ENCODE measurements around the gene CHRND. TPM values are rescaled to one million over a fixed set of nuclear protein-coding genes. Genes with fewer than 3 reads are reported as not detected.

Gene CHRND
- total and polyA plus RNA-seq, 5 donors: 0.09 to 0.53 TPM; not detected in 3

- H3K4me1 ChIP-seq (ENCODE audit: control insufficient read depth, insufficient read depth, low read length): no peaks in the 10 kb centered on the region
- no peak overlapping the region for H3K27ac ChIP-seq (ENCODE audit: low read length)
- DNase-seq: peak in 1 of 3 donors; percentile 25
- H3K4me3 ChIP-seq (ENCODE audit: low read length): no peak overlapping the region
- ATAC-seq: no peak
- no peaks in the 10 kb centered on the region for H3K27me3 ChIP-seq (ENCODE audit: control insufficient read depth, insufficient read depth)
- intact Hi-C loops (cut with DNase I): no loop called here
- no peaks in the 10 kb centered on the region for H3K9me3 ChIP-seq (ENCODE audit: control insufficient read depth, low read length)
- 92% methylated on average over 10 of the region's 10 CpGs for WGBS
Measured at GRCh38 chr2:232483311-232483922, 42.5 kb upstream of the CHRND start.

- Histone ChIP-seq H3K9me3 (ENCODE audit: control insufficient read depth, low read length) (no peaks in the 10 kb centered on the region), H3K4me1 (ENCODE audit: control insufficient read depth, insufficient read depth, low read length) (no peaks in the 10 kb centered on the region), H3K4me3 (ENCODE audit: low read length) (no peak overlapping the region), H3K27me3 (ENCODE audit: control insufficient read depth, insufficient read depth) (no peaks in the 10 kb centered on the region), H3K27ac (ENCODE audit: low read length) (no peak overlapping the region)
- intact Hi-C loops (cut with DNase I): no loop called here
- ATAC-seq (no peak), DNase-seq (no peak)
- WGBS: 89% methylated on average over 19 of the region's 19 CpGs
Measured at GRCh38 chr2:232483923-232484627, 41.9 kb upstream of the CHRND start.

GRCh38 chr2:232484628-232485347 lies 41.2 kb upstream of the CHRND start:
- peak in 1 of 3 donors; percentile 17 for DNase-seq

GRCh38 chr2:232485348-232485756 lies 40.6 kb upstream of the CHRND start:
- no peak for ATAC-seq
- DNase-seq: peak in 1 of 3 donors; percentile 24
- WGBS: 8% methylated on average over 22 of the region's 22 CpGs
- intact Hi-C loops (cut with DNase I): no loop called here
- Histone ChIP-seq H3K9me3 (ENCODE audit: control insufficient read depth, low read length) (no peaks in the 10 kb centered on the region), H3K27me3 (ENCODE audit: control insufficient read depth, insufficient read depth) (no peaks in the 10 kb centered on the region), H3K4me3 (ENCODE audit: low read length) (no peak overlapping the region), H3K4me1 (ENCODE audit: control insufficient read depth, insufficient read depth, low read length) (no peaks in the 10 kb centered on the region), H3K27ac (ENCODE audit: low read length) (no peak overlapping the region)

More at GRCh38 chr2:232484628-232485347, 41.2 kb upstream of the CHRND start:
- 75% methylated on average over 12 of the region's 12 CpGs for WGBS
- Histone ChIP-seq H3K9me3 (ENCODE audit: control insufficient read depth, low read length) (no peaks in the 10 kb centered on the region), H3K27ac (ENCODE audit: low read length) (no peak overlapping the region), H3K4me1 (ENCODE audit: control insufficient read depth, insufficient read depth, low read length) (no peaks in the 10 kb centered on the region), H3K27me3 (ENCODE audit: control insufficient read depth, insufficient read depth) (no peaks in the 10 kb centered on the region), H3K4me3 (ENCODE audit: low read length) (no peak overlapping the region)
- no peak for ATAC-seq
- intact Hi-C loops (cut with DNase I): no loop called here

GRCh38 chr2:232485757-232486557 lies 40.0 kb upstream of the CHRND start:
- WGBS: 2% methylated on average over 111 of the region's 111 CpGs
- Histone ChIP-seq H3K4me3 (ENCODE audit: low read length) (no peak overlapping the region), H3K27me3 (ENCODE audit: control insufficient read depth, insufficient read depth) (no peaks in the 10 kb centered on the region), H3K27ac (ENCODE audit: low read length) (no peak overlapping the region), H3K9me3 (ENCODE audit: control insufficient read depth, low read length) (no peaks in the 10 kb centered on the region), H3K4me1 (ENCODE audit: control insufficient read depth, insufficient read depth, low read length) (no peaks in the 10 kb centered on the region)
- ATAC-seq: no peak
- intact Hi-C loops (cut with DNase I): no loop called here
- DNase-seq: peak in 2 of 3 donors; percentile 33 to 43

- DNase-seq (peak in 2 of 3 donors; percentile 33 to 41), ATAC-seq (no peak)
- Histone ChIP-seq H3K4me1 (ENCODE audit: control insufficient read depth, insufficient read depth, low read length) (no peaks in the 10 kb centered on the region), H3K27ac (ENCODE audit: low read length) (no peak overlapping the region), H3K27me3 (ENCODE audit: control insufficient read depth, insufficient read depth) (no peaks in the 10 kb centered on the region), H3K4me3 (ENCODE audit: low read length) (no peak overlapping the region), H3K9me3 (ENCODE audit: control insufficient read depth, low read length) (no peaks in the 10 kb centered on the region)
- 3% methylated on average over 74 of the region's 74 CpGs for WGBS
- intact Hi-C loops (cut with DNase I): no loop called here
Measured at GRCh38 chr2:232486558-232487384, 39.2 kb upstream of the CHRND start.

- 2% methylated on average over 99 of the region's 102 CpGs for WGBS
- Histone ChIP-seq H3K9me3 (ENCODE audit: control insufficient read depth, low read length) (no peaks in the 10 kb centered on the region), H3K27me3 (ENCODE audit: control insufficient read depth, insufficient read depth) (no peaks in the 10 kb centered on the region), H3K27ac (ENCODE audit: low read length) (no peak within 1 kb of the TSS), H3K4me1 (ENCODE audit: control insufficient read depth, insufficient read depth, low read length) (no peaks in the 10 kb centered on the region), H3K4me3 (ENCODE audit: low read length) (peak within 1 kb of the TSS; percentile 12)
- intact Hi-C loops (cut with DNase I): no loop called here
- DNase-seq: peak in 1 of 3 donors; percentile 50
- no peak for ATAC-seq
Measured at GRCh38 chr2:232487385-232488096, 38.4 kb upstream of the CHRND start, which contains the start of gene ECEL1. Gene ECEL1 (minus strand): TSS chr2:232487834. CDS start chr2:232486653, 1,181 bp downstream.

GRCh38 chr2:232488097-232488711 lies 37.8 kb upstream of the CHRND start:
- H3K9me3 ChIP-seq (ENCODE audit: control insufficient read depth, low read length): no peaks in the 10 kb centered on the region
- intact Hi-C loops (cut with DNase I): no loop called here
- ATAC-seq (no peak), DNase-seq (peak in 1 of 3 donors; percentile 30)
- H3K27me3 ChIP-seq (ENCODE audit: control insufficient read depth, insufficient read depth): no peaks in the 10 kb centered on the region
- no peaks in the 10 kb centered on the region for H3K4me1 ChIP-seq (ENCODE audit: control insufficient read depth, insufficient read depth, low read length)
- WGBS: 53% methylated on average over 16 of the region's 16 CpGs
- H3K4me3 ChIP-seq (ENCODE audit: low read length): no peak overlapping the region
- no peak overlapping the region for H3K27ac ChIP-seq (ENCODE audit: low read length)

GRCh38 chr2:232488721-232489300 lies 37.1 kb upstream of the CHRND start:
- DNase-seq (peak in 1 of 3 donors; percentile 13), ATAC-seq (no peak)
- no peaks in the 10 kb centered on the region for H3K27me3 ChIP-seq (ENCODE audit: control insufficient read depth, insufficient read depth)
- no peaks in the 10 kb centered on the region for H3K4me1 ChIP-seq (ENCODE audit: control insufficient read depth, insufficient read depth, low read length)
- H3K4me3 ChIP-seq (ENCODE audit: low read length): no peak overlapping the region
- H3K9me3 ChIP-seq (ENCODE audit: control insufficient read depth, low read length): no peaks in the 10 kb centered on the region
- intact Hi-C loops (cut with DNase I): no loop called here
- 85% methylated on average over 5 of the region's 5 CpGs for WGBS
- no peak overlapping the region for H3K27ac ChIP-seq (ENCODE audit: low read length)

Measured in right cardiac atrium (tissue), 5 donors.